ENCODE data around the gene ADAMTS2.

ADAMTS2 gene

GRCh38 chr5:179239256-179240135 is 105.8 kb downstream of the ADAMTS2 start:
- no peak overlapping the region for H3K4me3 ChIP-seq (ENCODE audit: low read depth, low read length)
- no peak for DNase-seq (ENCODE audit: low read depth)
- TF ChIP-seq CTCF (conservative IDR thresholded peaks at IDR 0.05; ENCODE audit: low read depth, low read length): no peak

- DNase-seq (ENCODE audit: low read depth): no peak
- no peak overlapping the region for H3K4me3 ChIP-seq (ENCODE audit: low read depth, low read length)
- no peak for TF ChIP-seq CTCF (conservative IDR thresholded peaks at IDR 0.05; ENCODE audit: low read depth, low read length)
These were observed 106.7 kb downstream of the ADAMTS2 start for GRCh38 chr5:179238628-179238970.

- no peak overlapping the region for H3K4me3 ChIP-seq (ENCODE audit: low read depth, low read length)
- DNase-seq (ENCODE audit: low read depth): no peak
- no peak for TF ChIP-seq CTCF (conservative IDR thresholded peaks at IDR 0.05; ENCODE audit: low read depth, low read length)
These were observed 107.3 kb downstream of the ADAMTS2 start for GRCh38 chr5:179237770-179238627.

GRCh38 chr5:179235416-179236400 is 109.6 kb downstream of the ADAMTS2 start:
- TF ChIP-seq CTCF (conservative IDR thresholded peaks at IDR 0.05; ENCODE audit: low read depth, low read length): no peak
- no peak overlapping the region for H3K4me3 ChIP-seq (ENCODE audit: low read depth, low read length)
- no peak for DNase-seq (ENCODE audit: low read depth)

- no peak for DNase-seq (ENCODE audit: low read depth)
- H3K4me3 ChIP-seq (ENCODE audit: low read depth, low read length): no peak overlapping the region
- TF ChIP-seq CTCF (conservative IDR thresholded peaks at IDR 0.05; ENCODE audit: low read depth, low read length): no peak
These were observed 110.6 kb downstream of the ADAMTS2 start for GRCh38 chr5:179234563-179235135.

GRCh38 chr5:179233909-179234562 is 111.2 kb downstream of the ADAMTS2 start:
- H3K4me3 ChIP-seq (ENCODE audit: low read depth, low read length): no peak overlapping the region
- no peak for TF ChIP-seq CTCF (conservative IDR thresholded peaks at IDR 0.05; ENCODE audit: low read depth, low read length)
- no peak for DNase-seq (ENCODE audit: low read depth)

Data from choroid plexus epithelial cell (primary cell).